GM18517 (cell line): Measurements from ENCODE around the gene CLEC16A.

ENCODE experiments used
- ATAC-seq: cut with Tn5 transposase; IDR thresholded peaks from one replicate; pipeline ENCODE4 v1.9.1; 2021; ENCODE audit warnings: mild to moderate bottlenecking, moderate library complexity; ENCODE audit not compliant: unreplicated experiment

Gene CLEC16A

GRCh38 chr16:11053916-11054460 is 109.6 kb downstream of the CLEC16A start:
- no peak for ATAC-seq

GRCh38 chr16:11056090-11056992 is 112.0 kb downstream of the CLEC16A start:
- no peak for ATAC-seq

GRCh38 chr16:11056993-11057649 is 112.8 kb downstream of the CLEC16A start:
- ATAC-seq: no peak

- no peak for ATAC-seq
These were observed 113.5 kb downstream of the CLEC16A start for GRCh38 chr16:11057711-11058345.

GRCh38 chr16:11058832-11059231 is 114.5 kb downstream of the CLEC16A start:
- no peak for ATAC-seq

GRCh38 chr16:11059588-11059987 is 115.2 kb downstream of the CLEC16A start:
- no peak for ATAC-seq

GRCh38 chr16:11060364-11060763 is 116.0 kb downstream of the CLEC16A start:
- ATAC-seq: no peak

GRCh38 chr16:11060842-11061241 is 116.5 kb downstream of the CLEC16A start:
- ATAC-seq: no peak

- ATAC-seq: no peak
These were observed 117.4 kb downstream of the CLEC16A start for GRCh38 chr16:11061629-11062270.

- no peak for ATAC-seq
These were observed 119.3 kb downstream of the CLEC16A start for GRCh38 chr16:11063448-11064201.

- ATAC-seq: no peak
These were observed 119.8 kb downstream of the CLEC16A start for GRCh38 chr16:11064202-11064540.

GRCh38 chr16:11064851-11065250 is 120.5 kb downstream of the CLEC16A start:
- ATAC-seq: no peak

- no peak for ATAC-seq
These were observed 122.0 kb downstream of the CLEC16A start for GRCh38 chr16:11066261-11066870.

- no peak for ATAC-seq
These were observed 122.9 kb downstream of the CLEC16A start for GRCh38 chr16:11067266-11067665.

GRCh38 chr16:11067697-11068141 is 123.4 kb downstream of the CLEC16A start:
- no peak for ATAC-seq

GRCh38 chr16:11071829-11072228 is 127.5 kb downstream of the CLEC16A start:
- ATAC-seq: no peak

- ATAC-seq: no peak
These were observed 128.2 kb downstream of the CLEC16A start for GRCh38 chr16:11072420-11073153.

GRCh38 chr16:11073407-11073999 is 129.1 kb downstream of the CLEC16A start:
- no peak for ATAC-seq

GRCh38 chr16:11074131-11074530 is 129.8 kb downstream of the CLEC16A start:
- no peak for ATAC-seq
